Effector memory CD4-positive, alpha-beta T cell (primary cell): ENCODE results near the gene SPAG16.

Experiments used
- DNase-seq, 3 donors: peaks; one replicate each; pipeline ENCODE4 v3.0.0-alpha.2; 2020
- H3K27ac ChIP-seq: 2 replicates; pipeline ENCODE4 v1.7.0; 2013; ENCODE audit warnings: mild to moderate bottlenecking, low read length, moderate library complexity; ENCODE audit not compliant: insufficient read depth, poor library complexity, severe bottlenecking
- H3K27me3 ChIP-seq: replicated peaks from 2 replicates; pipeline ENCODE4 v1.7.0; 2013; ENCODE audit warnings: mild to moderate bottlenecking, low read length; ENCODE audit not compliant: insufficient read depth, control insufficient read depth, poor library complexity, severe bottlenecking
- H3K36me3 ChIP-seq: 2 replicates; pipeline ENCODE4 v1.7.0; 2013; ENCODE audit warnings: mild to moderate bottlenecking, low read length, moderate library complexity; ENCODE audit not compliant: control insufficient read depth, insufficient read depth
- H3K4me1 ChIP-seq: 2 replicates; pipeline ENCODE4 v1.7.0; 2013; ENCODE audit warnings: low read length, mild to moderate bottlenecking; ENCODE audit not compliant: control insufficient read depth, insufficient read depth, poor library complexity, severe bottlenecking
- H3K4me3 ChIP-seq: 2 replicates; pipeline ENCODE4 v1.7.0; 2013; ENCODE audit warnings: low read length, low read depth, mild to moderate bottlenecking; ENCODE audit not compliant: insufficient read depth, poor library complexity, severe bottlenecking
- H3K9me3 ChIP-seq: 2 replicates; pipeline ENCODE4 v1.7.0; 2013; ENCODE audit warnings: mild to moderate bottlenecking, low read length, moderate library complexity; ENCODE audit not compliant: control insufficient read depth
- total RNA-seq, 3 donors: gene quantifications; one replicate each; lab custom pipeline; 2026; lab: John Stamatoyannopoulos, UW

Gene SPAG16
- total RNA-seq, result 3.7 to 5.2 (median 4.3) reads per million in 3 donors

GRCh38 chr2:213284105-213285090, at the start of gene SPAG16:
SPAG16 (plus strand) TSS chr2:213284464.
- Histone ChIP-seq H3K36me3 (no peaks in the 10 kb centered on the region), H3K4me3 (peak within 1 kb of the TSS; percentile 85), H3K9me3 (no peaks in the 10 kb centered on the region), H3K27me3 (no peaks in the 10 kb centered on the region), H3K4me1 (no peaks in the 10 kb centered on the region), H3K27ac (peak within 1 kb of the TSS; percentile 58)
- peak; percentile 91 to 94 (median 93) for DNase-seq

- Histone ChIP-seq H3K4me1 (peaks cover 5% of the 10 kb centered on the region), H3K27ac (no peak overlapping the region), H3K27me3 (no peaks in the 10 kb centered on the region), H3K36me3 (no peaks in the 10 kb centered on the region), H3K9me3 (no peaks in the 10 kb centered on the region), H3K4me3 (no peak overlapping the region)
- no peak for DNase-seq
These were observed 49.6 kb upstream of the SPAG16 start for GRCh38 chr2:213234641-213235040.

DNA sequence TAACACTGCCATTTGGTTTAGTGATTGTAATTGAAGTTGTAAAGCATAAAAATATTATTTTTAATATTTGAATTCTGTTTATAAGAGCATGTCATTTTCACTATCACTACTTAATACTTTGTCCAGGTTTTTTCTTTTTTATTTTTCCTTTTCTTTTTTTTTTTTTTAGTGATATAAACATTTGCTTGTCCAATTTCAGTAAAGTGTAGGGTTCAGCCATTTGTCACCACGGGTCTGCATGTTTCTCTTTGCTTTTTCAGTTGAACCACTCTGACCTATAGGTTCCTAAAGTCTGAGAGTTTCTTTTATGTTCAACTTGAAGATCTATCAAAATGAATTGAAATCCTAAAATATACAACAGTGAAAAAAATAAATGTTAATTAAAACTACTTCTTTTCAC, 48.5 kb upstream of the SPAG16 start:
- no peaks in the 10 kb centered on the region for H3K36me3 ChIP-seq
- no peaks in the 10 kb centered on the region for H3K9me3 ChIP-seq
- H3K4me3 ChIP-seq, result no peak overlapping the region
- H3K4me1 ChIP-seq, result peaks cover 5% of the 10 kb centered on the region
- no peak overlapping the region for H3K27ac ChIP-seq
- no peak for DNase-seq
- no peaks in the 10 kb centered on the region for H3K27me3 ChIP-seq

DNA sequence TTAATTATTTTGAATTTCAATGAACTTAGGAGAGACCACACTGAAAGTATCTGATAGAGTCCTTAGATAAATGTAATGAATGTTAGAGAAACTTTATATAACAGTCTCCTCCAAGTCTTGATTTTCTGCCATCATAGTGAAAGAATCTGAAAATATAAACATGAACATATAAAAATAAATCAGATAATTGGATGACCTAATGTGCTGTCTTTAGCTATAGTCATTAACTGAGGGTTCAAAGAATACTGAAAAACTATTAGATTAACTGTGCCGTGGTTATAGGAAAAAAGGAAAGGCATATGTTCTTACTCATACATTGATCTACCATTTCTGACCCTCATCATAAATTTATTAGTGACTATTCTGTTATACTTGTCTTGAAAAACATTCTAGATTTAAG, 47.0 kb upstream of the SPAG16 start:
- Histone ChIP-seq H3K4me1 (peaks cover 5% of the 10 kb centered on the region), H3K4me3 (no peak overlapping the region), H3K27ac (no peak overlapping the region), H3K27me3 (no peaks in the 10 kb centered on the region), H3K36me3 (no peaks in the 10 kb centered on the region), H3K9me3 (no peaks in the 10 kb centered on the region)
- DNase-seq, result no peak

DNA sequence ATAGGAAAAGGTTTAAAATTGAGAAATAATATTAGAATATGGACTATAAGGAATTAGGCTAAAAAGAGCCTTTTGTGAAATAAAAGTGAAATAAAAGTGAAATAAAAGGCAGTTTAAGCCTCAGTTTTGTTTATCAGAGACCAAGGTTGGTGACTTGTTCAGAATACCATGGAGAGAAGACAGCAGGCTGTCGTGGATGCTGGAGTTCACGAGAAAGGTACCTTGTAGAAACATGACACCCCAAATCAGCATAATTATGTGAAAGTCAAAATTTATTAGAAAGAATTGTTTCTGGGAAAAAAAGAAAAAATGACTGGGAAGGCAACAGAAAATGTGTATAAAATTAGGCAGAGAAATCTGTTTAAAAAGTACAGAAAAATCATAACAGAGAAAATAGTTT, 46.5 kb upstream of the SPAG16 start:
- H3K4me1 ChIP-seq, result peaks cover 5% of the 10 kb centered on the region
- H3K36me3 ChIP-seq, result no peaks in the 10 kb centered on the region
- H3K27ac ChIP-seq, result no peak overlapping the region

GRCh38 chr2:213238753-213239495, 45.3 kb upstream of the SPAG16 start:
- H3K36me3 ChIP-seq, result no peaks in the 10 kb centered on the region
- H3K4me3 ChIP-seq, result no peak overlapping the region
- no peaks in the 10 kb centered on the region for H3K9me3 ChIP-seq
- H3K27me3 ChIP-seq, result no peaks in the 10 kb centered on the region
- no peak overlapping the region for H3K27ac ChIP-seq
- no peaks in the 10 kb centered on the region for H3K4me1 ChIP-seq
- no peak for DNase-seq

More for the DNA sequence above, 46.5 kb upstream of the SPAG16 start:
- no peak for DNase-seq
- Histone ChIP-seq H3K27me3 (no peaks in the 10 kb centered on the region), H3K4me3 (no peak overlapping the region), H3K9me3 (no peaks in the 10 kb centered on the region)

- Histone ChIP-seq H3K9me3 (no peaks in the 10 kb centered on the region), H3K27me3 (no peaks in the 10 kb centered on the region), H3K27ac (no peak overlapping the region), H3K36me3 (no peaks in the 10 kb centered on the region), H3K4me1 (no peaks in the 10 kb centered on the region), H3K4me3 (no peak overlapping the region)
- DNase-seq, result no peak
These were observed 42.4 kb upstream of the SPAG16 start for GRCh38 chr2:213241817-213242216.

- Histone ChIP-seq H3K4me3 (no peak overlapping the region), H3K27me3 (no peaks in the 10 kb centered on the region), H3K27ac (no peak overlapping the region), H3K36me3 (no peaks in the 10 kb centered on the region), H3K4me1 (no peaks in the 10 kb centered on the region), H3K9me3 (no peaks in the 10 kb centered on the region)
- no peak for DNase-seq
These were observed 41.6 kb upstream of the SPAG16 start for GRCh38 chr2:213242653-213243052.

- Histone ChIP-seq H3K27ac (no peak overlapping the region), H3K27me3 (no peaks in the 10 kb centered on the region), H3K4me3 (no peak overlapping the region), H3K9me3 (no peaks in the 10 kb centered on the region), H3K36me3 (no peaks in the 10 kb centered on the region), H3K4me1 (no peaks in the 10 kb centered on the region)
- DNase-seq, result no peak
These were observed 40.8 kb upstream of the SPAG16 start for GRCh38 chr2:213243189-213244044.
